Measurements from ENCODE around the gene NFS1.
"Not testable (repeated sequence)": the region's sequence is repeated elsewhere in the genome, so short reads cannot be mapped to it uniquely, and the experiment has no call there.

The NFS1 gene

DNA sequence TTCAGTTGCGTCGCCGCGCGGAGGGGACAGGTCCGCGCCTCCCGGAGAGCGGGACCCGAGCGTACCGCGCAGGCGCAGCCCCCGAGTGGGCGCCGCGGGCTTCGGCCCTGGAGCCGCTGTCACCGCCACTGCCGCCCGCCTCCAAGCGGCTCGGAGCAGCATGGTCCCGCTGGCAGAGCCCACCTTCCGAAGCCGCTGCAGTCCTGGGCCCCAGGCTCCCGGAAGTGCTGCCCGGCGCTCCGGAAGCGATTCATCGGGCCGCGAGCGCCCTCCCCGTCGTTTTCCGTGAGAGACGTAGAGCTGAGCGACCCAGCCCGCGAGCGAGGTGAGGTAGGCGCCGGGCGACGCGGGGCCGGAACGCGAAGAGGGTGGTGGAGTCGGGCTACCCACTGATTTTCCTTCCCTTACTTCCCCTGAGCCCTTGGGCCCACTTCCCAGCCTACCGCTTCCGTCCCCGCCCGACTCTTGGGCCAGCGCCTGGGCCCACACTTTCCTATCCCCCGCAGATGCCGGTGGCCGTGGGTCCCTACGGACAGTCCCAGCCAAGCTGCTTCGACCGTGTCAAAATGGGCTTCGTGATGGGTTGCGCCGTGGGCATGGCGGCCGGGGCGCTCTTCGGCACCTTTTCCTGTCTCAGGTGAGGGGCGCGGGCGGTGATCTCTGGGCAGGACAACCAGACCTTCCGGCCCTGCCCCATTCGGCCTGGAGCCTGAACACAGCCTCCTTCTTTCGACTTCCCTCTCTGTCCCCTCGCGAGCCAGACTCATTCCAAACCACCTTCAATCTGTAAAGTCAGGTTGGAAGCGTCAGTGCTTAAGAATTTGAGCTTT is at the start of gene NFS1, which contains the start of gene ROMO1:
TSS of gene NFS1 (minus strand) at position 226 of the 830 bp plus-strand sequence. CDS start at position 162, 64 bp downstream.
TSS of gene ROMO1 (plus strand) at position 279 of the 830 bp plus-strand sequence. CDS start at position 507, 228 bp downstream.
- no peak for FAIRE-seq

DNA sequence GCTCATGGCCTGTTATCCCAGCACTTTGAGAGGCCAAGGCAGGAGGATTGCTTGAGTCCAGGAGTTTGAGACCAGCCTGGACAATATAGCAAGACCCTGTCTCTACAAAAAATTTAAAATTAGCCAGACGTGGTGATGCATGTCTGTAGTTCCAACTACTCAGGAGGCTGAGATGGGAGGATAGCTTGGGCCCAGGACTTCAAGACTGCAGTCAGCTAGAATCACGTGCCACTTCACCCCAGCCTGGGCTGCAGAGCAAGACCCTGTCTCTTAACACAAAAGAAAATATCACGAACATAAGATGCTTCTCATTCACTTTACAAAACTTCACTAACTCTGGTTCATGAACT is 45.3 kb upstream of the NFS1 start:
- FAIRE-seq, result not testable (repeated sequence)

DNA sequence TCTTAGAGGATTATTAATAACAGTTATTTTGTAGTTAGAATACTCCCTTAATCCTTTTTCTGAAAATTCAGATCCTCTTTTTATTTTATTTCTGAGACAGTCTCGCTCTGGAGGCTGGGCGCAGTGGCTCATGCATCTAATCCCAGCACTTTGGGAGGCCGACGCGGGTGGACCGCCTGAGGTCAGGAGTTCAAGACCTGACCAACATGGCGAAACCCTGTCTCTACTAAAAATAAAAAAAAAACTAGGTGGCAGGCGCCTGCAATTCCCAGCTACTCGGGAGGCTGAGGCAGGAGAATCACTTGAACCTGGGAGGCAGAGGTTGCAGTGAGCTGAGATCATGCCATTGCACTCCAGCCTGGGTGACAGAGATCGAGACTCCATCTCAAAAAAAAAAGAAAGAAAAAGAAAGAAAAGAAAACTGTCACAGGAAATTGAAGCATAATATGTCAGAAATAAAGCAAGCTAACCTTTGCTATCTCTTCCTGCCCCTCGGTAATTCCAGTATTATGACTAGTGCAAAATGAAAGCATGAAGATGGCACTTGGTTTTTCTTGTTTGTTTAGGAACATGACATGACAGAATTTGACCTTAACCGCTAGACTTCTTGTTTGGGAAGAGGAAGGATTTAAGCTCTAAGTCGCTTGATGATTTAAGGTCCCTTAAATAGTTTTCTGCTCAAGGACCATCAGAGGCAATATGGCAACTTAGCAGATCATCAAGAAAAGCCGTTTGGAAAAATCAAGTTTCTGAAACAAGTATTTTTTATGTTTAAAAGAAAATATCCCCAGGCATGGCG is 44.7 kb upstream of the NFS1 start:
- FAIRE-seq, result no peak

DNA sequence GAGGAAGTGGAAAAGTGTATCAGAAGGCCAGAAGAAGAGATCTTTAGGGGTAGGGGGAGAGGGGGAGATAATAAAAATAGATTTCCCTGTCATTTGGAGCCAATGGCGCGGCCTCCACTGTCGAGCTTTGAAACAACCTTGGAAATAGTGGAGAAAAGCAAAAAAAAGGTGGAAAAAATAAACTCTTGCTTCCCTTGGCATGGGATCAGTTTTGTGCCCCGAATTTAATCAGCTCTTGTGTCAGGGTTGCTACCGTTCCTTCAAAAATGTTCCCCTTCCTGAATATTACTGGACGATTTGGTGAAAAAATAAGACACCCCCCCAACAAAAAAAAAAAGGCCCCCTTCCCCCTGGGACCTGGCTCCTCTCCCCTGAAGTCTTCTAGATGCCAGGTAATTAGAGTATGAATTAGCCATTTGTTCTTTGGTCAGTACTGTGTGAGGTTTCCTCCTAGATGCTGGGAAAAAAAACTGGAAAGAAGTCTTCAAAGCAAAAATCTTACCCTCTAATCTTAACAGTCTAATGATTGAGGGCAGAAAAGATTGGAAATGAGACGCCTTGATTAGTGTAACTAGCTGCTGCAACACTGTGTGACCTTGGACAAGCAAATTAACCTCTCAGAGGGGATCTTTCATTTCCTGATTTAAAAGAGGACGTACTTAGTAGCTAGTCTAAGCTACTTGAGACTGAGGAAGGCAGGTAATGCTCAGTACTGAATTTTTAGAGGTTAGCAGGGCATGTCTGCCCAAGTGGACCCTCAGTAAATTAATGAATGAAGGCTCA is 43.8 kb upstream of the NFS1 start:
- FAIRE-seq, result no peak

DNA sequence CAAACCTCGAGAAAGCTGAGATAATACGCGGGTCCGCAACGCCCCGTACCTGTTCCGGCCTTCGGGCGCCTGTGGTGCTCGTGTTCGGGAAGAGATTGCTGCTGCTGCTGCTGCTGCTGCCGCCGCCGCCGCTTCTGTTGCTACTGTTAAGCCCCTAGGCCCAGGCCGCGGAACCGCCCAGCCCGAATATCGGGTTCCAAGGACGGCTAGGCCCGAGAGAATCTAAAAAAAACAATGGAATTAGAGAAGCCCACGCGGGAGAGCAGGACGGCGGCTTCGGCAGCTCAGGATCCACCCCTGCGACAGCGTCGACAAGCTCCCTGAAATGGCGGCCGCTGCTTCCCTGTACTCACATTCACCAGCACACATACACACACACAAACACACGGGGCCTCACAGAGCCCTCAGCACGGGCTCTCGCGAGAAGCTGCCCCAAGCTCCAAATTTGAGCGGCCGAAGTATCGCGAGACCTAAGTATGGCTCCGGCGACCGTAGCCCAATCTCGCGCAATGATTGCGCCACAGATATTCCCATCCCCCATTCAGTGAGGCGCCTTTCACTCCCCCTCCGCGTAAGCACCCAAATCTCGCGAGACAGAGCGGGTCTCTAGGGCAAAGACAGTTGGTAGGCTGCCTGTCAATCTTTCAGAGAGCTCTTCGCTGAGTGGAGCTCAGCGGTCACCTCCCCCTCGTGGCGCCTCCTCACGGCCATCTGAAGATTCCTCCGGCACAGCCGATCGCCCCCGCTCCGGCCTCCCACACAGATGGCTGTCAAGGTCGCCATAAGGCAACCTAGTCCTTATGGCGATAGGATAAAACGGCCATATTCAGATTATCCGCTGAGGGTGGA is 43.0 kb upstream of the NFS1 start, which contains the start of gene RBM39:
TSS of gene RBM39 (minus strand) at position 369 of the 849 bp plus-strand sequence. CDS start 1,386 bp downstream, outside the sequence.
- peak; percentile 95 for FAIRE-seq

DNA sequence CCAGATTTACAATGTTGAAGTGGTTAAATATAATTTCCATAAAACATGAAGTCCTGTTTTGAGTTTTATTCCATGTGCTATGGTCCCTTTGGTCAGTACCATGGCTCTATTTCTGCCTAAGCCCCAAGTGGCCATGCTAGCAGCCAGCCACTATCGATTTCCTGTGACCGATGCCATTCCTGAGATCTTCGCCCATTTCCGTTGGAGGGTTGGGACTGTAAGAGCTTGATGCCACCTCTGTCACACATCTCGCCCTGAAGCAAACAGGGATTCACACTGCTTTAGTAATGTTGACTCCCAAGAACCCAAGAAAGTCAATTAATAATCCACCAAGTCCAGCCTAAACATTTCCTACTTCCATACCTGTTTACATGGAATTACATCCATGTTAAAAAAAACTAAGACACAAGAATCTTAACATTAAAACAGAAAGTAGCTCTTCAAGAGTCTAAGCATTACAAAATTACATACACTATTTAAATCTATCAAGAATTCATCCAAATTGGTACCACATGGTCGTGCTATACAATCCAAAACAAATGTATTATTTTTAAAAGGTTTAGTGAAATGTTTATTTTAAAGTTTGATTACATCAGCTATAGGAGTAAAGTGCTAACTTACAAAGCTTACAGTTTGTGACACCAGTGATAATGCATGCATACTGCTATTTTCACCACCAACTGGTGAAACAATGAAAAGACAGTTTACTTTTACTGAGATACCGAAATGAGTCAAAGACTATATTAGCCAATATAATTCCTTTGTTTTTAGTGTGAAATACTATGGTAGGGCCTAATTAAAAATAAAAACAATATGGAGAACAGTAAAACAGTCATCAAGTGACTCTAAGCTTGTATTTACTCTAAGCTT is 40.4 kb upstream of the NFS1 start:
- FAIRE-seq, result no peak

DNA sequence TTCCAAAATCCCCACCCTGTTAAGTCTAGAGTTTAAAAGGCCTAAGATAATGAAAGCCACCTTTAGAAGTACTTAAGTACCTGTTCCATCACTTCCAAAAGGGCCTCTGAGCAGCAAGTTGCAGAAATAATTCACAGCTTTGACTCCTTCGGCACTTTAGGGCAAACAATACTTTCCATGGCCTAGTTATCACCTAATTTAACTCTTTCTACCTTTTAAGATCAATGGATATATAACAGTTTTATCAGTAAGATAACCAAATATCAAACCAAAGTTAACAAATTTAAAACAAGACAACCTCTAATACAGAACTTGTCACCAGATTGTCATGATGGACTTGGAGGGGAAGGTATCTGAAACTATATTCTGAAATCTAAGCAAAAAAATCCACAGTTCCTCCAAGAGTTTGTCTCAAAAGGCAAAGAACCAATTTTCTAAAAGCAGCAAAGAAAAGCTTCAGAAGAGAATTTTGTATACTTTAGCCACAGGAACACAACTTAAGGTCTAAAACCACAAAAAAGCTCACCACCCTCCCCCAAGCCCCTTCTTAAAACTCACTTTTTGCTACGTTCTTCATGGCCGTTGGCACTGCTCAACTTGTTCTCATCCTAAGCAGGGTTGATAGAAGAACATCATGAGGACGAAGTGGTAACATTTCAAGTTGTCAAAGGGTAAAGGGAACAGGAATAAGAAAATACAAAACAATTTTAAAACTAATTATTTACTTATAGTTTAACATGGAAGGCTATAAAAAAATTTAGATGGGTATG is 39.4 kb upstream of the NFS1 start:
- no peak for FAIRE-seq

DNA sequence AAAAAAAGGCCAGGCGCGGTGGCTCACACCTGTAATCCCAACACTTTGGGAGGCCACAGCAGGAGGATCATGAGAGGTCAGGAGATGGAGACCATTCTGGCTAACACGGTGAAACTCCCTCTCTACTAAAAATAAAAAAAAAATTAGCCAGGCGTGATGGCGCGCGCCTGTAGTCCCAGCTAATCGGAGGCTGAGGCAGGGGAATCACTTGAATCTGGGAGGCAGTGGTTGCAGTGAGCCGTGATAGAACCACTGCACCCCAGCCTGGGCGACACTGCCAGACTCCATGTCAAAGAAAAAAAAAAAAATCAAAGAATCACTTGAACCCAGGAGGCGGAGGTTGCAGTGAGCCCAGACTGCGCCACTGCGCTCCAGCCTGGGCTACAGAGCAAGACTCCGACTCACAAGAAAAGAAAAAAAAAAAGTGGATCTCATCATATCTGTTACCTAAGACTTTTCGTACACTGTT is 38.7 kb upstream of the NFS1 start:
- FAIRE-seq, result no peak

DNA sequence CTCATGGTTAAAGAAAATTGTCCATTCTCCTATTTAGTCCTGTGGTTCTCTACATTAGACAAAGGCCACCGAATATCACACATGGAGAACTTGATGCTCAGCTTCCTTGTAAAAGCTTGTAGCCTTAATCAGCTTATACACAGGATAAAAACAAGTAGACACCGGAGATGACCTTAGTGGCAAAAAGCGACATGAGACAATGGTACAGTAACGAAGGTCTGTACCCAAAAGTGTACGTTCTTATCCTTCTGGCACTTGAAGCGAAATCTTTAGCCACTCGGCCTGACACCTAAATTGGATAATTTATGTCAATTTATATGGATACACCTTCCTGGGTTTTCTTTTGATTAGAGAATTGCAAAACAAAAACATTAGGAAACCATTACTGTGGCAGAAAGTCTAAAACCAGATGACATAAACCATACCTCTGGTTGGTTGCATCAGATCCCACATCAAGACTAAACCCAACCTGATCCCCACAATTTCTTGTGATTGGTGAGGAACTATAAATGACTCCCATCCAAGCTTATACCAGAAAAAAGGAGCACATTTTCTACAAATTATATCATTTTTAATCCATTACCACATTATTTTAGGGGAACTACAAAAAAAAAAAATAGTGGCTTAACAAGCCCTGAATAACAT is 36.8 kb upstream of the NFS1 start:
- no peak for FAIRE-seq

DNA sequence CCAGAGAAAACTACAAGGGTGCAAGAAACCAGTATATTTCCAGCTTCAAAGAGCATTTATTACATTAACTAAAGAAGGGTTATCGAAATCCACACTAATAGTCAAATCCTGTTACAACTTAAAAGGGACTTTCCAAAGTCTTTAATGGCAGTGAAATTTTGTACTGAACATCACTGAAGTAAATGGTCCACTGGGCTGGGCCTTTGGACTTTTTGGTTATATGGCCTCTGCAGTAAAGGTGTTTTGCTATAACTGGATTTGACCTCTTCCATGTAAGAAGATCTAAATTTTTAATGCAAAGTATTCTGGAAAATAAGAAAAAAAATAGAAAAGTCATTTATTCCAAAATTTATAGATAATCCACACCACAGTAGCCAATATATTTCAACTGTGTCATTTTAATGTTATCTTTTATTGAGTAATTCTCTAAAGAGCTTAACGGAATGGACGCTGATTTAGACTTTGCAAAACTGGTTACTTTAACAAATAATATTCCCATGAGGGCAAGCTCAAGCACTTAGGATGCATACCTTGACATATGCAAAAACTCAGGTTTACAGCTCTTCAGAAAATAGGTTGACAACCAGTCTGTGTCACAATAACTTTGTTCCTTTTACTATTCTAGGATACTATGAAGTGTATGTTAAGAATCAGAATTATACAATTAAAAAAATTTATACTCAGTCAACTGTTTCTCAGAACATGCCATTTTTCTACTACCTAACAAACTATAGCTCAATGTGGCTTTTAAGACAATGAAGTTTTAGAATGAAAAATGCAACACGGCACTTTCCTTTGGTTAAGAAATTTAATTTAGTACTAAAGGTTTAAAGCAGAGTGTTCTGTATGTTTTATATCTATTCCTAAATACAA is 35.9 kb upstream of the NFS1 start:
- FAIRE-seq, result no peak

DNA sequence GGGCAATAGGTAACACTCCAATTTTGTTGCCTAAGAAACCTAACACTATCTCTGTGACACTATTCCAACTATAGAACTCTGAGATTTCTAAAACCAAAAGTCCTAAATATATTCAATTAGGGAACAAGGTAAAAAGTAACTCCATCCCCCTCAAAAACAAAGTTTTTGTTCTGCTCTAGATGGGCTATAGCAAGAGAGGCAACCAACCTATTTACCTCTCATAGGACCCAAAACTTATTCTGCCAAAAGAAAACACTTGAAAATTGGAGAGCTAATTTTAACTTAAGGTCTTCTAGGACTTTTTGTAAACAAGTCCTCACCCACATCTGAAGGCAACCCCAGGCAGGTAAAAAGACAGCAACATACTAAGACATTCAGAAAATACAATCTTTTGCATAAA is 35.2 kb upstream of the NFS1 start:
- FAIRE-seq, result no peak

DNA sequence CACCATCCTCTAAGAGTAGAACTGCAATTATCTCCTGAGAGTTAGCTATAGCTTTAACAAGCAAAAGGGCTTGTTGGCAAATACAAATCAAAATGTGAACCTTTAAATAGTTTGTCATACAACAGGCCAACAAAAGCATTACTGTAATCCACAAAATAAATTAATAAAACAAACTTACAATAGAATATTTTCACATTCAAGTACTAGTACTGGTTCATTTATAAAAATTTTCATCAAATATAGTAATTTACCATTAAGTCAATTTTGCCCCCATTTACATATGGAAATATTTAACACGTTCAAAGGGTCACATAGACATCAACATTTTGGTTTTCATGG is 33.5 kb upstream of the NFS1 start:
- no peak for FAIRE-seq

DNA sequence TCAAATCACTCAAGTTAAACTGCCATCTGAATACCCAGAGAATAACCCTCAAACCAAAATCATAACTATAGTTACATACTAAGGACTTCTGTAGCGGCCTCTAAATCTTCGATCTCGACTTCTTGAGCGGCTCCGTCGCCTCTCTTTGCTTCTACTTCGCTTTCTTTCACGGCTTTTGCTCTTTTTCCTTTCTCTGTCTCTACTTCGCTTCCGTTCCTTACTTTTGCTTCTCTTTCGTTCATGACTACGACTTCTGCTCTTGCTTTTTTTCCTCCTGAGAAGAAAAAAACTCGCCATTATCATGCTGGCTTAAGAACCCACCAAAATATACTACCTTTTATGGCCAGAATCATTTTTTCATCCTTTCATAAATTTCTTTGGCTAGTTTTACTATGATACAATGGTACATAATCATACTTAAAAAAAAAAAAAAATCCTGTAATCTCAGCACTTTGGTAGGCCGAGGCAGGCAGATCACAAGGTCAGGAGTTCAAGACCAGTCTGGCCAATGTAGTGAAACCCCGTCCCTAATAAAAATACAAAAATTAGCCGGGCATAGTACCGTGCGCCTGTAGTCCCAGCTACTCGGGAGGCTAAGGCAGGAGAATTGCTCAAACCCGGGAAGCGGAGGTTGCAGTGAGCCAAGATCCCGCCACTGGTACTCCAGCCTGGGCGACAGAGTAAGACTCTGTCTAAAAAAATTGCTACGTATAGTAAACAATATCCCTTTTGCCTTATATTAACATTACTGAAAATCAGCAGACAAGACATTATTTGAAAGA is 32.9 kb upstream of the NFS1 start:
- FAIRE-seq, result no peak

DNA sequence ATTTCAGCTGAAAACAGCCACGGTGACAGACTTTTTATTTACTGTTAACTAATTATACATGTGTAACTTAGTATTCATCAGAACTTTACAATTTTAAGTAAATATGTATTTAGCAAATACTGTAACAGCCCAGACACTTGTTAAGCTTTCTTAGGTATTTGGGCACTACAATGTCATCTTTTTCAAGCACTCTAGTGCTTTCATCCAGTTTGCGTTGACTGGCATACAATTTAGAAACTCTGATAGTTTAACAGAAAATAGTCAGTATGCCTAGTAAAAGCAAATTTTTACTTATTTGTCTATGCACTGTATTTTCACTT is 32.3 kb upstream of the NFS1 start:
- no peak for FAIRE-seq

DNA sequence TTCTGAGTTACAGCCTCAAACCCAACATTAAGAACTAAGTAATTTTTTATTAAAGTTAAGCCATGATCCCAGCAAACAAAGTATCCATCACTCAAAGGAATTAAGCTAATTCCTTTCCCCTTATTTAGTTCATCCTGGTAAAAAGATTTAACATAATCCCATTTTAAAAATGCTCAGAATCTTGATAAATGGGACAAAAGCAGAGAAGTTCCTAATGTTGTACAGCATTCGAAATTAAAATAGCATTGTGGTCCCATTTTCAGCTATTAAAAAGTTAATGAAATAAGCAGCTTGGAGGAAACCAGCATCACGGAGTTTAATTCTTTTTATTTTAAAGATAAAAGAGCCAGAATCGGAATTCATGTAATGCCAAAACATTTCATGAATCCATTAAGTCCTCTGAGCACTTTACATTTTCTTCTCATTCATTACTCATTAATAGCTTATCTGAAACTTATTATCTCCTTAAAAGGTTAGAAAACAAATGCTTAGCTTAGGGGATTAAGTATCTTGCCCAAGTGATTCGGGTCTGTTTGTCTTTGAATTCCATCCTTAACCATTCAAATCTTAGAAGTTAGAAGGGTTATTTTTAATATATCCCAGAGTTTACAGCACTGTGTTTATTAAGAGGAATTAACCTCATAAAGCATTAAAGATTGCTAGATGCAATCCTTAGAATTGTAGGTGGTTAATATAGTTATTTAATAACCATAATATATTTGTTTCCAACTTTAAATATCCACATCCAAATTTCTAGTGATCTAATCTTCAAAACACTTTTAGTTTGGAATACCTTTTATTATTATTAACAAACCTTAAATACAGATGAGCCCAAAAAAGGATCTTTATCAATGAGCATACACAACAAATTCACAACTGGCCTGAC is 31.7 kb upstream of the NFS1 start:
- FAIRE-seq, result no peak

DNA sequence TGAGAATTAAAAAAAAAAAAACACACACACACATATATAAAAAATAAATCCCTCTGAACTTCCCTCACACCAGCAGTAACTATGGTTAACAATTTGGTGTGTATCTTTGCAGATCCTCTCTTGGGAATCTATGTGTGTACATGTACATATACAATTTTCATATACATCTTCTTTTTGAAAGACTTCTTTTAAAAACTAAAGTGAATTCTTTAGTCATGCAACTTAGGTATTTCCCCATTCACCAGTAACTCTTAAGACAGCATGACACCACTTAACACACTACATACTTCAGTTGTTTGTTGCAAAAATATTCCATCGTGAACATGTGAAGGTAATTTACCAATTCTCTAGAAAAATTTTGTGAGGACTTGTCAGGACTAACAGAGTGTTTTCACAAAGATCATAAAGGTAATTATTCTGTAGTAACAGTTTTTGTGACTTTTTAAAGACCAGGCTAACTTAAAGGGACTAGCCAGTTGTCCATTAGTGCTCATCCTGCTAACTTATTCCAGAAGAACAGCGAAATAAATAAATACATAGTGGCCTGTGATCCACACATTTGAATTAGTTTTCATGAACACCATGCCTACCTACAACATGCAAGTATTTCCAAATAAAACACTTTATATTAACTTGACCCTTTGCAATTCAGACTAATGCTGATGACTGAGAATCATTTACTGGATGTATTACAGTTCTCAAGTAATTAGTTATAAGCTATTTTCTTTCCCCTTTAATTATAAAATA is 30.9 kb upstream of the NFS1 start:
- no peak for FAIRE-seq

Data from endometrium (tissue), 2 donors.